HepG2 (cell line): ENCODE measurements around the gene MSRB3. TPM values are rescaled to one million over a fixed set of nuclear protein-coding genes. Genes with fewer than 3 reads are reported as not detected.
A peak's percentile ranks its signal among the peaks of the same experiment; 100 is the strongest.

Source experiments
- AHDC1 ChIP-seq: sonication (generic); formaldehyde crosslinking; IDR thresholded peaks from 2 replicates; pipeline ENCODE4 v1.5.1; 2020; ENCODE audit warnings: mild to moderate bottlenecking, missing genetic modification reagents, borderline replicate concordance
- ARID5B ChIP-seq: IDR thresholded peaks from 2 replicates; pipeline ENCODE4 v1.4.0; 2020; ENCODE audit warnings: mild to moderate bottlenecking, missing genetic modification reagents
- ATF4 ChIP-seq, 2 experiments: fragments of 450-650 bp in 1 of 2; sonication (generic) in 1 of 2; formaldehyde crosslinking; IDR thresholded peaks; 2 replicates each; pipeline versions ENCODE4 v1.5.0 to v1.8.0; 2020 to 2022; ENCODE audit warnings: mild to moderate bottlenecking in 1 of 2, missing genetic modification reagents in 1 of 2
- HNF4A ChIP-seq: sonication (generic); formaldehyde crosslinking; IDR thresholded peaks from 2 replicates; pipeline ENCODE4 v1.4.0; 2020; ENCODE audit warnings: missing genetic modification reagents
- HOXA9 ChIP-seq: sonication (generic); formaldehyde crosslinking; IDR thresholded peaks from 2 replicates; pipeline ENCODE4 v1.8.1; 2022; ENCODE audit warnings: missing genetic modification reagents, mild to moderate bottlenecking, moderate library complexity, borderline replicate concordance
- JUN ChIP-seq: sonication (generic); formaldehyde crosslinking; IDR thresholded peaks from 2 replicates; pipeline ENCODE4 v1.4.0; 2020; ENCODE audit warnings: mild to moderate bottlenecking, missing genetic modification reagents
- JUND ChIP-seq: sonication (generic); formaldehyde crosslinking; IDR thresholded peaks from 2 replicates; pipeline ENCODE4 v1.8.0; 2022; ENCODE audit warnings: mild to moderate bottlenecking, missing genetic modification reagents
- KLF9 ChIP-seq: IDR thresholded peaks from 2 replicates; pipeline ENCODE4 v1.6.1; 2016; ENCODE audit warnings: low read depth
- KMT2A ChIP-seq: sonication (generic); formaldehyde crosslinking; IDR thresholded peaks from 2 replicates; pipeline ENCODE4 v1.4.0; 2020; ENCODE audit warnings: missing genetic modification reagents
- KMT2B ChIP-seq: IDR thresholded peaks from 2 replicates; pipeline ENCODE4 v1.6.1; 2016; ENCODE audit warnings: missing genetic modification reagents, missing compliant biosample characterization
- MAX ChIP-seq: IDR thresholded peaks from 2 replicates; pipeline ENCODE4 v1.6.1; 2012; ENCODE audit warnings: inconsistent platforms
- RARA ChIP-seq: IDR thresholded peaks from 2 replicates; pipeline ENCODE4 v1.6.1; 2016; ENCODE audit warnings: missing genetic modification reagents, missing compliant biosample characterization
- SOX13 ChIP-seq, 3 experiments: fragments of 450-650 bp in 1 of 3; sonication (generic) in 1 of 3; formaldehyde crosslinking in 1 of 3; IDR thresholded peaks in 2 of 3; conservative IDR thresholded peaks in 1 of 3; 2 replicates each; pipeline versions ENCODE4 v1.5.0 to v1.6.1; 2016 to 2020; ENCODE audit warnings: antibody characterized with exemption in 1 of 3, mild to moderate bottlenecking in 1 of 3, missing compliant biosample characterization in 1 of 3, missing genetic modification reagents in 1 of 3, moderate library complexity in 1 of 3
- TEAD3 ChIP-seq: optimal IDR thresholded peaks from 2 replicates; pipeline ENCODE3; 2016; ENCODE audit warnings: borderline replicate concordance
- ZFP1 ChIP-seq: IDR thresholded peaks from 2 replicates; pipeline ENCODE4 v1.6.1; 2016
- ZKSCAN8 ChIP-seq: IDR thresholded peaks from 2 replicates; pipeline ENCODE4 v1.6.1; 2016; ENCODE audit warnings: borderline replicate concordance, missing genetic modification reagents, missing compliant biosample characterization
- ZNF264 ChIP-seq: sonication (generic); formaldehyde crosslinking; IDR thresholded peaks from 2 replicates; pipeline ENCODE4 v1.4.0; 2020; ENCODE audit warnings: missing genetic modification reagents
- polyA plus RNA-seq, 8 experiments: library from polyadenylated mRNA; depleted of rRNA in 3 of 8; stranded (reverse) in 7 of 8; unstranded in 1 of 8; fragments of >200 nt; fragmentation: Illumina TruSeq in 4 of 8; extraction: Trizol in 4 of 8; gene quantifications; 2 replicates each; pipeline versions ENCODE4 v1.2.1 to v1.2.3, GENCODE V29; 2011 to 2016; ENCODE audit warnings: low read depth in 4 of 8, missing spikeins in 1 of 8, mixed read lengths in 1 of 8; ENCODE audit not compliant: insufficient read depth in 1 of 8
- total RNA-seq, 5 experiments: library from RNA; depleted of rRNA; stranded (reverse); fragments of >200 nt; fragmentation: Illumina TruSeq; extraction: Trizol; gene quantifications; 2 replicates each; pipeline ENCODE4 v1.2.3, GENCODE V29; 2016; ENCODE audit warnings: low read depth in 1 of 5

Gene MSRB3
- total and polyA plus RNA-seq, 2 of the 13 experiments (the other 11 are each of a cell fraction or from before 2014, with no cell fraction given), result 1.5 to 1.9 TPM

- TF ChIP-seq AHDC1 (CRISPR knock-in tag), result peak; percentile 87; the same call in 1 of the 2 replicates
- TF ChIP-seq HOXA9 (CRISPR knock-in tag), result no peak
- TF ChIP-seq JUN, result peak; percentile 65; the same call in 1 of the 2 replicates
- peak; percentile 89 for TF ChIP-seq ARID5B (CRISPR knock-in tag)
- TF ChIP-seq TEAD3 (CRISPR knock-in tag), result peak; percentile 52
- TF ChIP-seq SOX13 (IDR thresholded peaks at IDR 0.05), result no peak
- peak in 1 of 2 experiments; percentile 71; a peak in 2 of 4 replicates for TF ChIP-seq SOX13 (CRISPR knock-in tag; conservative IDR thresholded peaks at IDR 0.05 in 1 of 2, IDR thresholded peaks at IDR 0.05 in 1 of 2)
- peak; percentile 95 for TF ChIP-seq HNF4A (CRISPR knock-in tag)
- 0 out of 2 replicates have a peak, but pooled peaks have one; percentile 34 for TF ChIP-seq KLF9 (CRISPR knock-in tag)
- TF ChIP-seq ATF4 (CRISPR knock-in tag; IDR thresholded peaks at IDR 0.05), result peak in 1 of 2 experiments; percentile 88; a peak in 2 of 4 replicates
- peak; percentile 66; the same call in 1 of the 2 replicates for TF ChIP-seq KMT2B (CRISPR knock-in tag)
- no peak for TF ChIP-seq MAX
- TF ChIP-seq ZNF264 (CRISPR knock-in tag), result peak; percentile 88
- TF ChIP-seq RARA (CRISPR knock-in tag), result peak; percentile 71
- TF ChIP-seq JUND (CRISPR knock-in tag), result peak; percentile 81; the same call in 1 of the 2 replicates
- TF ChIP-seq ZKSCAN8, result peak; percentile 72; the same call in 1 of the 2 replicates
- no peak; the same call in 1 of the 2 replicates for TF ChIP-seq KMT2A (CRISPR knock-in tag)
- TF ChIP-seq ZFP1, result no peak
Observed at GRCh38 chr12:65335021-65335714, 56.7 kb downstream of the MSRB3 start (continued).
